H9 (cell line): ENCODE measurements around the gene SNX12. TPM values are rescaled to one million over a fixed set of nuclear protein-coding genes. Genes with fewer than 3 reads are reported as not detected.

Source experiments
- DNase-seq: peaks from one replicate; pipeline ENCODE4 v3.0.0-alpha.2; 2017
- H2AFZ ChIP-seq: one replicate; pipeline ENCODE4 v1.6.1; 2013; ENCODE audit warnings: mild to moderate bottlenecking, low read length, control low read depth, moderate library complexity
- H2AK5ac ChIP-seq: 2 replicates; pipeline ENCODE4 v1.6.1; 2013; ENCODE audit warnings: low read length, control low read depth, mixed read lengths; ENCODE audit not compliant: insufficient read length
- H2BK120ac ChIP-seq: one replicate; pipeline ENCODE4 v1.6.1; 2013; ENCODE audit warnings: low read depth, mild to moderate bottlenecking, low read length, control low read depth, inconsistent platforms; ENCODE audit not compliant: poor library complexity, severe bottlenecking
- H2BK12ac ChIP-seq: 2 replicates; pipeline ENCODE4 v1.6.1; 2013; ENCODE audit warnings: low read length, control low read depth, mixed read lengths, low read depth; ENCODE audit not compliant: insufficient read length
- H2BK15ac ChIP-seq: 2 replicates; pipeline ENCODE4 v1.6.1; 2013; ENCODE audit warnings: low read depth, low read length, control low read depth
- H2BK20ac ChIP-seq: one replicate; pipeline ENCODE4 v1.6.1; 2013; ENCODE audit warnings: low read depth, mild to moderate bottlenecking, low read length, control low read depth, inconsistent platforms; ENCODE audit not compliant: poor library complexity, severe bottlenecking
- H2BK5ac ChIP-seq: 2 replicates; pipeline ENCODE4 v1.6.1; 2013; ENCODE audit warnings: low read length, control low read depth, mixed read lengths; ENCODE audit not compliant: insufficient read length
- H3K14ac ChIP-seq: 2 replicates; pipeline ENCODE4 v1.6.1; 2013; ENCODE audit warnings: low read length, control low read depth; ENCODE audit not compliant: insufficient read depth
- H3K18ac ChIP-seq: 2 replicates; pipeline ENCODE4 v1.6.1; 2013; ENCODE audit warnings: low read depth, mild to moderate bottlenecking, mixed read lengths, low read length, control low read depth; ENCODE audit not compliant: insufficient read length
- H3K23ac ChIP-seq: 2 replicates; pipeline ENCODE4 v1.6.1; 2013; ENCODE audit warnings: low read length, control low read depth, mixed read lengths, low read depth; ENCODE audit not compliant: insufficient read length
- H3K23me2 ChIP-seq: 2 replicates; pipeline ENCODE4 v1.6.1; 2013; ENCODE audit warnings: low read depth, mild to moderate bottlenecking, mixed read lengths, low read length, control low read depth; ENCODE audit not compliant: insufficient read length, poor library complexity, severe bottlenecking
- H3K27ac ChIP-seq: 2 replicates; pipeline ENCODE4 v1.5.1; 2013; ENCODE audit warnings: low read length, control low read depth, mixed read lengths, low read depth; ENCODE audit not compliant: insufficient read length
- H3K27me3 ChIP-seq: 2 replicates; pipeline ENCODE4 v1.6.1; 2013; ENCODE audit warnings: low read length, control low read depth, inconsistent platforms; ENCODE audit not compliant: insufficient read depth
- H3K4ac ChIP-seq: 2 replicates; pipeline ENCODE4 v1.6.1; 2013; ENCODE audit warnings: low read depth, mild to moderate bottlenecking, control low read depth, inconsistent platforms, low read length, moderate library complexity
- H3K4me1 ChIP-seq: 2 replicates; pipeline ENCODE4 v1.6.1; 2013; ENCODE audit warnings: low read length, control low read depth, inconsistent platforms; ENCODE audit not compliant: insufficient read depth
- H3K4me2 ChIP-seq: 2 replicates; pipeline ENCODE4 v1.6.1; 2013; ENCODE audit warnings: low read length, control low read depth, mixed read lengths; ENCODE audit not compliant: insufficient read length, insufficient read depth
- H3K56ac ChIP-seq: 2 replicates; pipeline ENCODE4 v1.6.1; 2013; ENCODE audit warnings: low read depth, mild to moderate bottlenecking, mixed read lengths, low read length, control low read depth; ENCODE audit not compliant: insufficient read length
- H3K79me1 ChIP-seq: 2 replicates; pipeline ENCODE4 v1.6.1; 2013; ENCODE audit warnings: low read depth, mild to moderate bottlenecking, moderate library complexity, low read length, control low read depth, inconsistent platforms; ENCODE audit not compliant: insufficient read depth, poor library complexity, severe bottlenecking
- H3K79me2 ChIP-seq: 2 replicates; pipeline ENCODE4 v1.6.1; 2013; ENCODE audit warnings: low read length, control low read depth, inconsistent platforms; ENCODE audit not compliant: insufficient read depth
- H3K9ac ChIP-seq: 2 replicates; pipeline ENCODE4 v1.6.1; 2013; ENCODE audit warnings: low read length, control low read depth, mixed read lengths; ENCODE audit not compliant: insufficient read length; ENCODE audit errors: extremely low read depth
- H3K9me3 ChIP-seq: one replicate; pipeline ENCODE4 v1.6.1; 2013; ENCODE audit warnings: low read depth, low read length, inconsistent platforms; ENCODE audit not compliant: control insufficient read depth
- H3T11ph ChIP-seq: one replicate; pipeline ENCODE4 v1.6.1; 2013; ENCODE audit warnings: mild to moderate bottlenecking, low read length, control low read depth, inconsistent platforms
- H4K20me1 ChIP-seq: one replicate; pipeline ENCODE4 v1.6.1; 2013; ENCODE audit not compliant: control insufficient read depth, insufficient read length, insufficient read depth
- H4K5ac ChIP-seq: 2 replicates; pipeline ENCODE4 v1.6.1; 2013; ENCODE audit warnings: low read depth, mild to moderate bottlenecking, mixed read lengths, low read length, control low read depth; ENCODE audit not compliant: insufficient read length
- H4K8ac ChIP-seq: replicated peaks from 2 replicates; pipeline ENCODE4 v1.6.1; 2013; ENCODE audit warnings: low read length, control low read depth, mixed read lengths, low read depth; ENCODE audit not compliant: insufficient read length
- H4K91ac ChIP-seq: 2 replicates; pipeline ENCODE4 v1.6.1; 2013; ENCODE audit warnings: low read depth, mild to moderate bottlenecking, moderate library complexity, mixed read lengths, low read length, control low read depth; ENCODE audit not compliant: insufficient read length
- H3K27ac Mint-ChIP-seq, 3 experiments: 2 replicates in 2 of 3; 3 replicates in 1 of 3; pipeline ENCODE4 v1.8.0; 2020 to 2021; ENCODE audit warnings: mixed read lengths in 3 of 3, mild to moderate bottlenecking in 1 of 3, moderate library complexity in 1 of 3
- H3K27me3 Mint-ChIP-seq: 2 replicates; pipeline ENCODE4 v1.8.0; 2021; ENCODE audit warnings: low read depth, mild to moderate bottlenecking, moderate library complexity, mixed read lengths
- H3K36me3 Mint-ChIP-seq, 3 experiments: 2 replicates in 2 of 3; 3 replicates in 1 of 3; pipeline ENCODE4 v1.8.0; 2020 to 2021; ENCODE audit warnings: low read depth in 3 of 3, mixed read lengths in 3 of 3; ENCODE audit not compliant: insufficient read depth in 1 of 3
- H3K4me1 Mint-ChIP-seq, 2 experiments: 2 replicates each; pipeline ENCODE4 v1.8.0; 2020; ENCODE audit warnings: mixed read lengths in 2 of 2
- H3K4me3 Mint-ChIP-seq, 2 experiments: 2 replicates in 1 of 2; 3 replicates in 1 of 2; pipeline ENCODE4 v1.8.0; 2020 to 2021; ENCODE audit warnings: mild to moderate bottlenecking in 2 of 2, mixed read lengths in 2 of 2, moderate library complexity in 1 of 2
- H3K9me3 Mint-ChIP-seq, 2 experiments: 2 replicates in 1 of 2; 3 replicates in 1 of 2; pipeline ENCODE4 v1.8.0; 2020; ENCODE audit warnings: mild to moderate bottlenecking in 2 of 2, mixed read lengths in 2 of 2, moderate library complexity in 1 of 2
- WGBS: extraction: QIAGEN DNeasy Blood & Tissue Kit; methylation state at CpG from one replicate; pipeline ENCODE4 v1.1.7; 2013; ENCODE audit warnings: missing lambda C conversion rate, low lambda C conversion rate, mixed read lengths; ENCODE audit not compliant: insufficient read length; ENCODE audit errors: extremely low coverage; 5-methylcytosine and 5-hydroxymethylcytosine counted together
- total RNA-seq: library from RNA; stranded (reverse); gene quantifications from 2 replicates; pipeline ENCODE4 v1.2.1, GENCODE V29; 2021
- TF ChIP-seq, protein P1 (sequence below): fragments of 200-600 bp; sonication (generic); conservative IDR thresholded peaks from 3 replicates; pipeline ENCODE4 v1.8.0; 2021; ENCODE audit warnings: antibody characterized with exemption, mild to moderate bottlenecking

The SNX12 gene
- total RNA-seq, 1 experiment from 2014 or later = 69.1 TPM

DNA sequence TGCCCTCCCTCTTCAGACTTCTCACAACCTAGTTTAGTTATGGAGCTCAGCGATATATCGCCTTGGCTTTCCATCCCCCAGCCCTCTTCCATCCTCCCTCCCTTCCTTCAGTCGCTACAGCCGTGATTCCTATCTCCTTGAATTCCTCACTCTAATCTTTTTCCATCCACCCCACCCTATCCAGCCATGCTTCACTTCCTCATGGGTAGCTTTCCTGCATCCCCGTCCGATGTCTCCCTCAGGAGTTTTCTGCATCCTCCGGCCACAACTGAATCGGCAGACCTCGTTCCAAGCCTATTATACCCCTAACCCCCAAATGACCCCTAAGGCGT, 456 bp downstream of the SNX12 start:
- Mint-ChIP-seq H3K9me3 (peaks cover 46 to 59% of the 10 kb centered on the region in 2 experiments), H3K4me1 (peaks cover 6 to 8% of the 10 kb centered on the region in 2 experiments; a peak in 1 of 4 replicates), H3K27ac (peak overlapping the region; percentile 69 to 97 (median 86)), H3K36me3 (peaks cover 5 to 14% (median 7%) of the 10 kb centered on the region in 3 experiments; a peak in 6 of 7 replicates), H3K27me3 (0 out of 2 replicates have a peak, but pooled peaks cover 2% of the 10 kb centered on the region), H3K4me3 (peak overlapping the region; percentile 87 to 99)
- Histone ChIP-seq H3K23me2 (no peaks in the 10 kb centered on the region), H4K91ac (no peak overlapping the region), H3K14ac (no peak overlapping the region), H3K18ac (no peak overlapping the region), H4K5ac (no peak overlapping the region), H3K4ac (no peak overlapping the region), H3K9me3 (peaks cover 8% of the 10 kb centered on the region), H3K56ac (no peak overlapping the region), H3K4me1 (no peaks in the 10 kb centered on the region), H2BK20ac (no peak overlapping the region), H3K23ac (no peak overlapping the region), H4K20me1 (no peaks in the 10 kb centered on the region), H3K79me1 (no peaks in the 10 kb centered on the region), H2AK5ac (no peak overlapping the region), H3K27me3 (no peaks in the 10 kb centered on the region), H3K9ac (peak overlapping the region; percentile 74), H2BK15ac (no peak overlapping the region), H2BK120ac (no peak overlapping the region), H3K27ac (no peak overlapping the region), H2BK5ac (no peak overlapping the region), H2AFZ (no peak overlapping the region), H3T11ph (no peak overlapping the region), H2BK12ac (no peak overlapping the region), H3K79me2 (peaks cover 4% of the 10 kb centered on the region; the same call in 1 of the 2 replicates), H3K4me2 (peak overlapping the region; percentile 82), H4K8ac (no peak overlapping the region)
- no peak for DNase-seq
- TF ChIP-seq, protein P1, sequence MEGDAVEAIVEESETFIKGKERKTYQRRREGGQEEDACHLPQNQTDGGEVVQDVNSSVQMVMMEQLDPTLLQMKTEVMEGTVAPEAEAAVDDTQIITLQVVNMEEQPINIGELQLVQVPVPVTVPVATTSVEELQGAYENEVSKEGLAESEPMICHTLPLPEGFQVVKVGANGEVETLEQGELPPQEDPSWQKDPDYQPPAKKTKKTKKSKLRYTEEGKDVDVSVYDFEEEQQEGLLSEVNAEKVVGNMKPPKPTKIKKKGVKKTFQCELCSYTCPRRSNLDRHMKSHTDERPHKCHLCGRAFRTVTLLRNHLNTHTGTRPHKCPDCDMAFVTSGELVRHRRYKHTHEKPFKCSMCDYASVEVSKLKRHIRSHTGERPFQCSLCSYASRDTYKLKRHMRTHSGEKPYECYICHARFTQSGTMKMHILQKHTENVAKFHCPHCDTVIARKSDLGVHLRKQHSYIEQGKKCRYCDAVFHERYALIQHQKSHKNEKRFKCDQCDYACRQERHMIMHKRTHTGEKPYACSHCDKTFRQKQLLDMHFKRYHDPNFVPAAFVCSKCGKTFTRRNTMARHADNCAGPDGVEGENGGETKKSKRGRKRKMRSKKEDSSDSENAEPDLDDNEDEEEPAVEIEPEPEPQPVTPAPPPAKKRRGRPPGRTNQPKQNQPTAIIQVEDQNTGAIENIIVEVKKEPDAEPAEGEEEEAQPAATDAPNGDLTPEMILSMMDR = no peak
- no CpG with 5 or more reads among the region's 10 CpGs for whole genome bisulfite sequencing
